Measurements from ENCODE around the gene SHROOM2. TPM values are rescaled to one million over a fixed set of nuclear protein-coding genes. Genes with fewer than 3 reads are reported as not detected.
A peak's percentile ranks its signal among the peaks of the same experiment; 100 is the strongest.

The SHROOM2 gene
- total and polyA plus RNA-seq, 9 of the 15 experiments (the other 6 are each of a cell fraction or from before 2014, with no cell fraction given): not detected

- TF ChIP-seq HNRNPH1 (optimal IDR thresholded peaks at IDR 0.05; ENCODE audit: low read depth, low read length): no peak
- 0 out of 2 replicates have a peak, but pooled peaks have one; percentile 21 for TF ChIP-seq NCOR1 (IDR thresholded peaks at IDR 0.05)
- no peak for TF ChIP-seq TFAM (CRISPR knock-in tag; conservative IDR thresholded peaks at IDR 0.05)
- peak; percentile 56 for TF ChIP-seq MEIS2 (IDR thresholded peaks at IDR 0.05; ENCODE audit: partially characterized antibody)
- no peak for TF ChIP-seq MEF2A (IDR thresholded peaks at IDR 0.05; ENCODE audit: control insufficient read depth, low read depth, low read length)
Observed at GRCh38 chrX:9864011-9864410, 77.8 kb downstream of the SHROOM2 start (continued).

- intact Hi-C loops (cut with micrococcal nuclease) (no loop called here), in situ Hi-C loops (cut with MboI) (no loop called here)
- H3K4me1 ChIP-seq (replicated peaks in 1 of 2; ENCODE audit: control insufficient read depth in 2 of 2, insufficient read depth in 2 of 2, low read length in 2 of 2): no peaks in the 10 kb centered on the region
- WGBS (ENCODE audit: insufficient coverage, low coverage, missing lambda C conversion rate): 9% methylated on average over 9 of the region's 12 CpGs
- no peaks in the 10 kb centered on the region for H3K9me1 ChIP-seq (ENCODE audit: control insufficient read depth, insufficient read depth, low read length)
- no peaks in the 10 kb centered on the region for H3K36me3 ChIP-seq (ENCODE audit: control insufficient read depth, insufficient read depth, low read length)
- H3K9ac ChIP-seq (ENCODE audit: insufficient read depth in 1 of 2, low read depth in 2 of 2, low read length in 2 of 2): no peak overlapping the region
- no peak for ATAC-seq
- H3K4me3 ChIP-seq: no peak overlapping the region
- BruUV-seq (replicated peaks): no TSS peak
- no peaks in the 10 kb centered on the region for H3K79me2 ChIP-seq (ENCODE audit: control insufficient read depth, insufficient read depth, low read length)
- POLR2A ChIA-PET: no interaction called here
- H3K27ac ChIP-seq (ENCODE audit: extremely low read depth, low read depth, low read length): no peak overlapping the region
- no peak for FAIRE-seq
- H2AFZ ChIP-seq (ENCODE audit: low read depth, low read length): no peak overlapping the region
- peaks cover 0 to 19% of the 10 kb centered on the region in 2 experiments; a peak in 2 of 5 replicates for H3K27me3 ChIP-seq (ENCODE audit: control insufficient read depth in 2 of 2, insufficient read depth in 2 of 2, low read length in 2 of 2)
- no peak for DNase-seq (ENCODE audit: extremely low read depth in 1 of 4, low spot score in 3 of 4)
- CTCF ChIA-PET (ENCODE audit: low intra/inter-chr PET ratio): no interaction called here
- H4K20me1 ChIP-seq (replicated peaks; ENCODE audit: control insufficient read depth, insufficient read depth, low read length): no peaks in the 10 kb centered on the region
- no peaks in the 10 kb centered on the region for H3K9me3 ChIP-seq (replicated peaks; ENCODE audit: control insufficient read depth, insufficient read depth, low read depth, low read length)
- no peak overlapping the region for H3K4me2 ChIP-seq (ENCODE audit: insufficient read depth, low read length)
- TF ChIP-seq TCF15 (CRISPR knock-in tag; IDR thresholded peaks at IDR 0.05): no peak
- TF ChIP-seq ELK1 (CRISPR knock-in tag; IDR thresholded peaks at IDR 0.05): no peak
- no peak for TF ChIP-seq ARID1B (IDR thresholded peaks at IDR 0.05)
- TF ChIP-seq ZNF280B (CRISPR knock-in tag; IDR thresholded peaks at IDR 0.05): no peak
- no peak for TF ChIP-seq PCBP2 (IDR thresholded peaks at IDR 0.05; ENCODE audit: low read depth, low read length, poor library complexity, severe bottlenecking)
- no peak for TF ChIP-seq CTCFL (IDR thresholded peaks at IDR 0.05; ENCODE audit: borderline replicate concordance, insufficient read depth, low read depth, low read length, poor library complexity, severe bottlenecking)
- no peak for TF ChIP-seq ATF1 (CRISPR knock-in tag; IDR thresholded peaks at IDR 0.05)
- no peak for TF ChIP-seq ATF1 (tag; IDR thresholded peaks at IDR 0.05)
- TF ChIP-seq BDP1 (IDR thresholded peaks at IDR 0.05; ENCODE audit: insufficient read depth, insufficient read length): no peak
- no peak for TF ChIP-seq KDM5B (IDR thresholded peaks at IDR 0.05; ENCODE audit: insufficient replicate concordance, low read depth, low read length)
Observed at GRCh38 chrX:9865804-9866472, 79.7 kb downstream of the SHROOM2 start.
